ENCODE results near the gene LRP4.
"Not testable (repeated sequence)": the region's sequence is repeated elsewhere in the genome, so short reads cannot be mapped to it uniquely, and the experiment has no call there.

Gene LRP4

DNA sequence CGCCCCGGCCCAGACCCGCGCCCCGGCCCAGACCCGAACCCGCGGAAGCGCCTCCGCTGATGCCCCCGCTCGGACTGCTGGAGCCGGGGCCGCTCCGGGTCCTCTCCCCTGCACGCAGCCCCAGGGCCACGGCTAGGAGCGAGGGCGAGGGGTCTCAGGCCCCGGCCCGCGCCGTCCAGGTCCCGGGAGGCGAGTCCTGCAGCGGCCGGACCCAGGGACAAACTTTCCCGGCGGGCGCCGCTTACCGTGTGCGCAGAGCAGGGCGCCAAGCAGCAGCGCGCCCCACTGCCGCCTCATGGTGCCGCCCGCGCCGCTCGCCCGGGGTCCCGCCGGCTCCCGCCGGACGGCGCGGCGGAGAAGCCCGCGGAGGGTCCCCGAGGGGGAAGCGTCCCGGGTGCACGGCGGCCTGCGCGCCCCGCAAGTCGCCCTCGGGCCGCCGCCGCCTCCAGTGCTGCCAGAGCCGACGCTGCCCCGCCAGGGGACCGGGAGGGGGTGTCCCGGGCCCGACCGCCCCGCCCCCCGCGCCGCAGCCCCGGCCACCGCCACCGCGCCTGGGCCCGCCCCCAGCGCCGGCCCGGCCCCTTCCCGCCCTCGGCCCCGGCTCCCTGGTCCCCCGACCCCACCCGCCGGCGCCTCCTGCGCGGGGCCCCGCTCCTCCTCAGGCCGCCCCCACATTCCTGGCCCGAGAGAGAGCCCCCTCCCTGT lies at the start of gene LRP4:
TSS of gene LRP4 (minus strand) at position 468 of the 705 bp plus-strand sequence. CDS start at position 297, 171 bp downstream.
- DNase-seq (ENCODE audit: low read depth in 2 of 2) = no peak

DNA sequence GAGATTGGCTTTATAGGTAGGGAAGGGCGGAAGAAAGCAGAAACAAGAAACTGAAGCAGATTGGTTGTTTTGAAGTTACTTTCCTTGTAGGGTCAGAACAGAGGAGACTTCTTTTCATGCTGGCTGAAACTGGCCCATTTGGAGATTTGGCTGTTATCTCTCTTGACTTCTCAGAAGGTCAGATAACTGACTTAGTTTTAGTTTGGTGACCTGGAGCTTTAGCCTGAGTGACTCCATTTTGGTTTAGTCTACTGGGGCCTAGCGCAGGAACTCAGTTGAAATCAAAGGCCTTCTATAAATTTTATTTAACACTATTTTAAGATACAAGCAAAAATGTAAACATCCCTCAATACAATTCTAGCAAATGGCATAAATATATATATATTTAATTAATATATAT lies 49.6 kb upstream of the LRP4 start:
- DNase-seq (ENCODE audit: low read depth in 2 of 2) = no peak

GRCh38 chr11:46966773-46967172 lies 48.4 kb upstream of the LRP4 start:
- DNase-seq (ENCODE audit: low read depth in 2 of 2) = no peak

DNA sequence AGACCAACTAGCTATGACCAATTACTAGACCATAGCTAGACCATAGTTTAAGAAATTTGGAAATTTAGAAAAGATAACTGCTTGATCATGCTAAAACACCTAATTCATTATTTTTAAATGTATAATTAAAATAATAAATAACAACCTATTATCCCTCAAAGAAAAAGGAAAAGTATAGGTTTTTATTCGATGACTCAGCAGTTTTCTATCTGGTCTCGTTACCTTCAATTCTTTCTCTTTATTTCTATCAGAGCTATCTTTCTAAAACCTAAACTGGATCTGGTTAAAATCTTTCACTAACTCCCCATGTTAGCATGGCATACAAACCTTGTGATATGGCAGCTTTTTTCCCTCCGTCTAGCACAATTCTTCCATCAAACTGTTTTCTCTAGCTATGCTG lies 45.5 kb upstream of the LRP4 start:
- DNase-seq (ENCODE audit: low read depth in 2 of 2) = no peak

GRCh38 chr11:46961886-46962285 lies 43.5 kb upstream of the LRP4 start:
- DNase-seq (ENCODE audit: low read depth in 2 of 2) = not testable (repeated sequence)

DNA sequence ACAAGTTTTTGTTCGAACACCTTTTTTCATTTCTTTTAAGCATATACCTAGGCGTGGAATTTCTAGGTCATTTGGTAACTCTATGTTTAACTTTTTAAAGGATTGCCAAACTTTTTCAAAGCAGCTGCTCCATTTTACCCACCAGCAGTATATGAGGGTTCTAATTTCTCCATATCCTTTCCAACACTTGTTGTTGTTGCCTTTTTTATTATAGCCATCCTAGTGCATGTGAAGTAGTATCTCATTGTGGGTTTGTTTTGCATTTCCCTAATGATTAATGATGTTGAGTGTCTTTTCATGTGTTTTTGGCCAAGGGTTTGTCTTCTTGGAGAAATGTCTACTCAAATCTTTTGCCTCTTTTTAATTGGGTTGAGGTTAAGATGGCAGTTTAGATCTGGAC lies 42.7 kb upstream of the LRP4 start:
- no peak for DNase-seq (ENCODE audit: low read depth in 2 of 2)

- no peak for DNase-seq (ENCODE audit: low read depth in 2 of 2)
Measured at GRCh38 chr11:46958777-46959176, 40.4 kb upstream of the LRP4 start.

DNA sequence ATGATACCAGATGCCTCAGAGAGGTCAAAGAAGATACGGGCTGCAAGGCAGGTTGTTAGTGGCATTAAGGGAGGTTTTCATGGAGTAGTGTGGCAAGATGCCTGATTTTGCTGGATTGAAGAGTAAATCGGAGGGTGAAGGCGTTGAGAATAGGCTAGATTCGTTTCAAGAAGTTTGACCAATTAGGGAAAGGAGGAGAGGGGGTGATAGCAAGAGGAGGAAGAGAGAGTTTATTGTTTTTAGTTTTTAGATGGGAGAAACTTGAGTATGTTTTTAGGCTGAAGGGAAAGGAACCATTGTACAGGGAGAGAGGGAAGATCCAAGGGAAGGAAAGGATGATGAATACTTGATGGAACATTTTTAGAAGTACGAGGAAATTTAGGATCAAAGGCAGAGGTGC lies 34.7 kb upstream of the LRP4 start:
- DNase-seq (ENCODE audit: low read depth in 2 of 2) = no peak

GRCh38 chr11:46952553-46952952 lies 34.2 kb upstream of the LRP4 start:
- DNase-seq (ENCODE audit: low read depth in 2 of 2) = no peak

DNA sequence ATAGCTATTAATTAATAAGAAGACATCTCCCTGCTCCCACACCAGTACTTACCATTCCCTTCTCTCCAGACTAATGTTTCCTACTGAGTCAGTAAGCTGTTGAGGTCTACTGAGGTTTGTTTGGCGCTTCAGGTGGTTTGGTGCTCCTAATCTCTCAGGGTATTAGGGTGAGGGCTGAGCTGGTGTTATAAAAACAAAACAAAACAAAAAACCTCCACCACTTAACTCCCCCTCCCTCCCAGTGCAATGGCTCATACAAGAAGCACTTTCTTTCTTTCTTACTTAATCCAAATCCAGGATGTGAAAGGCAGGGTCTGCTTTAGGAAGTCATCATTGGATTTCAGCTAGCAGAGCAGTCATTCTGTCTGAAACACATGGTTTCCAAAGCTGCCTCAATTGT lies 33.5 kb upstream of the LRP4 start:
- no peak for DNase-seq (ENCODE audit: low read depth in 2 of 2)

DNA sequence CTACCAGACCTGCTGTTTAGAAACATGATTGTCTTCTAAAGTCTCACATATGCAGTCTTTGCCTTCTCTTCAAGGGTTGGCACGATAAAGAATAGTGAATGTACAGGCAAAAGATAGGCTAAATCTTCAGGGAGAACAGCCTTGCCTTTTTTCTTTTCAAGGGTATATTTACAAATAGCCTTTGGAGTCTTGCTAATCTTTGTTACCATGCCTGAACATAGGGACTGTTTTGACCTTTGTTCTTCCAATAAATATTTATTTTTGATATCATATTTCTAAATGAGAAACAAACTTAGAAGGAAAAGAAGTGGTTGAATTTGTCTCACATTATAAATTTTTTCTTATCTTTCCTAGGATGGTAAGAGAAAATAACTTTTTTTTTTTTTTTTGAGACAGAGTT lies 30.9 kb upstream of the LRP4 start:
- DNase-seq (ENCODE audit: low read depth in 2 of 2) = no peak

- no peak for DNase-seq (ENCODE audit: low read depth in 2 of 2)
Measured at GRCh38 chr11:46948378-46949131, 30.2 kb upstream of the LRP4 start.

DNA sequence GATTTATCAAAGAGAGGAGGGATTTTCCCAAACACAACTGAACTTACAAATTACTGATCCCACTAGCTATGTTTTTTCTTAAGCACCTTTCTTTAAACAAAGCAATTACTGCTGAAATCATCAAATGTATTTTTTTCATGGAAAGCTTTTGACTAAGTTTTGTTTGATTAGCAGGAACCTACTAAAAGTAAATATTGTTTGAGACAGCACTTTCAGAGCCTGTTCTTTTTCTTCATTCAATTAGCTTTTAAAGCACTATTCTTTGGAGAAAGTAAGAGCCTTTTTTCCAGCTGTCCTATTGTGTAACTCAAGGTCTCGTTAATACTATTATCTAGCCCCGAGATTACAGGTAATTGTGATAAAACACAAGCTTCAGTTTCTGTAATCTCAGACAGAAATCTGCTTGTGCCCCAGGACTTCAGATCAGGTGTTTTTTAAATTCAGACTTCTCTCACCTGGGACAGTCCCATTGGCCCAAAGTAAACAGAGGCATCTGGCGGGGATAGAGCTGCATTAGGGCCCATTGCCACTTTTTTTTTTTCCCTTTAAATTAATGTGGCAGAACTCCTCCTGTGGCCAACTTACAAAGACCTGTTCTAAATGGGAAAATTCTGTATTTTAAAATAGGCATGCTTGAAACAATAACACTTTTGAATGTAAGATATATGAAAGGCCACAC lies 29.2 kb upstream of the LRP4 start:
- no peak for DNase-seq (ENCODE audit: low read depth in 2 of 2)

DNA sequence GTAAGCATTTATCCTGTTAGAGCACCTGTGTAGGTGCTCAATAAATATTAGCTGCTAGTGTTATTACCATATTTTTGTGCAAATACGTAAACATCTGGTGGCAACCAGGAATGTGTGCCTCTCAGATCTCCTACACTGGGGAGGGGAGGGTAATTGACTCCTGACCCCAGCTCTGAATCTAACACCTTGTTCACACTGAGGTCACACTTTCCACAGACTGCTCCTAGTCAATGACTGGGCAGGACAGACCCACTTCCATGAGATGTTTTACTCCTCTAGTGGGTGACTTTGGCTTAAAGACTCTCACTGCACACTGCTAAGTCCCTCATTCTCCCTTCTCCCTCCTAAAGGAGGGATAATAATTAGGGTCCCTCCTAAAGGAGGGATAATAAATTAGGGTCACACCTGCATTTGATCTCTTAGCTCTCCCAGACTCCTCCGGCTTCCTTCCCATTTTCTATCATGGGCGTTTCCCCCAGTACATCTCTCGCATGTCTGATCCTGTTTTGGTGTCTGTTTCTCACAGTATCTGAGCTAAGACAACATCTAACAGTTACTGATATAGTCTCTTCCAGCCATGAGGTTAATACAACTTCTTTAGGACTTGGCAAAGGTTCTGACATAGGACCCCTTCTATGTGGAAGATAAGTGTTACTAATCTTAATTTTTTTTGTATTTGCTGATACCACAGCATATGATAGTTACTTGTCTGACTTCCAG lies 26.2 kb upstream of the LRP4 start:
- DNase-seq (ENCODE audit: low read depth in 2 of 2) = no peak

- no peak for DNase-seq (ENCODE audit: low read depth in 2 of 2)
Measured at GRCh38 chr11:46942172-46942571, 23.8 kb upstream of the LRP4 start.

GRCh38 chr11:46936138-46937110 lies 18.1 kb upstream of the LRP4 start, which contains the start of gene CSTPP1:
TSS of gene CSTPP1 (plus strand) at chr11:46936761. CDS start at chr11:46936806, 45 bp downstream.
- DNase-seq (ENCODE audit: low read depth in 2 of 2) = peak; percentile 86 to 88

- DNase-seq (ENCODE audit: low read depth in 2 of 2) = no peak
Measured at GRCh38 chr11:46930089-46930488, 11.7 kb upstream of the LRP4 start.

- not testable (repeated sequence) for DNase-seq (ENCODE audit: low read depth in 2 of 2)
Measured at GRCh38 chr11:46928701-46929100, 10.4 kb upstream of the LRP4 start.

- DNase-seq (ENCODE audit: low read depth in 2 of 2) = not testable (repeated sequence)
Measured at GRCh38 chr11:46927928-46928327, 9.6 kb upstream of the LRP4 start.

DNA sequence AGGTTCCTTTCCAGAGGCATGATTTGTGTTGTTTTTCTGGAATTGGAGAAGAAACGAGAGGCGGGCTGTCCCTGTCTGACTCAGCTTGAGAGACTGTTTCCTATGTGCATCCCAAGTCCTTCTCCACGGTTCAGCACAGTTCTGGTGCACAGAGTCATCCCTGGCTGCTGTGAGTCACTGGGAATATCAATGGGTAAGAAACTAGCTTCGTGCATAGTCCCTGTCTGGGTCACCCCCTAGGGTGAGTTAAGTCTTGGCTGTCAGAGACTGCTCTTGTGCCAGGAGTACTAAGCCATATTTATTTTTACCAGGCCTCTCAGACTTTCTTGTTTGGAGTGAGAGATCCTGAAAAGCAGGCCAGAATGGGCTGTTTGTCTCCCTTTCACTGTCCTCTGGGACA lies 2.4 kb upstream of the LRP4 start:
- no peak for DNase-seq (ENCODE audit: low read depth in 2 of 2)
